Ovary (tissue), 9 donors: Measurements from ENCODE around the gene IQCK. TPM values are rescaled to one million over a fixed set of nuclear protein-coding genes. Genes with fewer than 3 reads are reported as not detected.

Source experiments
- DNase-seq, 5 donors: peaks; one replicate each; pipeline ENCODE4 v3.0.0-alpha.2; 2019 to 2020
- H3K27ac ChIP-seq, 2 donors: fragments of 200-600 bp; one replicate each; pipeline versions ENCODE4 v1.5.1 to v1.8.0; 2019 to 2022
- H3K27me3 ChIP-seq: fragments of 200-600 bp; one replicate; pipeline ENCODE4 v1.8.0; 2022
- H3K36me3 ChIP-seq: fragments of 200-600 bp; sonication (generic); one replicate; pipeline ENCODE4 v1.5.1; 2019
- H3K4me1 ChIP-seq: one replicate; pipeline ENCODE4 v1.8.1; 2013; ENCODE audit warnings: mild to moderate bottlenecking, moderate library complexity; ENCODE audit not compliant: insufficient read depth
- H3K4me3 ChIP-seq: fragments of 200-600 bp; sonication (generic); one replicate; pipeline ENCODE4 v1.5.1; 2017
- H3K9me3 ChIP-seq, 2 donors: fragments of 200-600 bp in 1 of 2; sonication (generic) in 1 of 2; one replicate each; pipeline versions ENCODE4 v1.5.1 to v1.8.1; 2013 to 2019; ENCODE audit warnings: mild to moderate bottlenecking in 1 of 2, moderate library complexity in 1 of 2
- CTCF ChIP-seq, 3 donors: fragments of 450-650 bp in 2 of 3; fragments of 200-600 bp in 1 of 3; IDR thresholded peaks; one replicate each; pipeline versions ENCODE4 v1.5.1 to v1.8.0; 2016 to 2022; ENCODE audit warnings: antibody characterized with exemption in 3 of 3, mild to moderate bottlenecking in 1 of 3
- EP300 ChIP-seq: sonication (generic); formaldehyde crosslinking; IDR thresholded peaks from one replicate; pipeline ENCODE4 v1.6.1; 2017; ENCODE audit warnings: antibody characterized with exemption
- POLR2A ChIP-seq: fragments of 450-650 bp; IDR thresholded peaks from one replicate; pipeline ENCODE4 v1.6.1; 2017; ENCODE audit warnings: antibody characterized with exemption, mild to moderate bottlenecking, moderate library complexity
- WGBS, 3 donors: extraction: QIAGEN DNeasy Blood & Tissue Kit in 1 of 3; methylation state at CpG; one replicate each; pipeline versions ENCODE4 v1.1.5 to v1.1.7; 2013 to 2017; 5-methylcytosine and 5-hydroxymethylcytosine counted together
- intact Hi-C, 4 donors: fragments of 100-400 bp; cut with DNase I; formaldehyde crosslinking; loops; one replicate each; pipeline versions ENCODE4 v1.11.0 to v1.15.1; 2022 to 2023
- polyA plus RNA-seq, 2 donors: library from polyadenylated mRNA; stranded (reverse); fragments of 200-250 nt in 1 of 2; fragments of 350-450 nt in 1 of 2; fragmentation: Illumina TruSeq in 1 of 2; extraction: RNeasy Lipid Tissue Mini Kit (QIAGEN cat#74804) in 1 of 2; gene quantifications; one replicate each; pipeline ENCODE4 v1.2.3, GENCODE V29; 2013 to 2014
- total RNA-seq, 7 donors: library from RNA; depleted of rRNA in 2 of 7; stranded (reverse); fragments of >200 nt in 2 of 7; fragmentation: NEBNext Ultra II Directional in 3 of 7; extraction: Animal tissue kit (Norgen Biotek cat#: 25700) in 3 of 7; gene quantifications; one replicate each; pipeline versions ENCODE4 v1.1.0 to v1.2.4, GENCODE V29; 2016 to 2023
- donor health status: DM: no; HTN: no; CAD: no; lungs with moderate emphysema.
- donor health status: DM: no; HTN: no; CAD: no.
- donor health status: Bipolar disorder and iron deficiency.
- donor health status: DM: yes; HTN: yes; CAD: no.
- donor health status: DM: no; HTN: no; CAD: no.
- donor health status: DM: yes; HTN: yes; CAD: no.

The IQCK gene
- total and polyA plus RNA-seq, 9 donors: 14.3 to 52.8 (median 18.0) TPM

GRCh38 chr16:19878757-19879156, 160.7 kb downstream of the IQCK start:
- Histone ChIP-seq H3K27ac (no peak overlapping the region), H3K9me3 (no peaks in the 10 kb centered on the region), H3K27me3 (no peaks in the 10 kb centered on the region), H3K4me3 (no peak overlapping the region), H3K4me1 (peaks cover 14% of the 10 kb centered on the region), H3K36me3 (no peaks in the 10 kb centered on the region)
- intact Hi-C loops: no loop called here
- TF ChIP-seq CTCF (IDR thresholded peaks at IDR 0.05): no peak
- no peak for TF ChIP-seq EP300
- TF ChIP-seq POLR2A: no peak
- 86 to 93% (median 90%) methylated on average over 11 of the region's 11 CpGs for WGBS, 3 donors
- DNase-seq: no peak

GRCh38 chr16:19879241-19879792, 161.2 kb downstream of the IQCK start:
- Histone ChIP-seq H3K9me3 (no peaks in the 10 kb centered on the region), H3K4me3 (no peak overlapping the region), H3K4me1 (peaks cover 12% of the 10 kb centered on the region), H3K36me3 (no peaks in the 10 kb centered on the region), H3K27ac (no peak overlapping the region), H3K27me3 (no peaks in the 10 kb centered on the region)
- DNase-seq: no peak
- whole genome bisulfite sequencing, 3 donors: 68 to 78% (median 72%) methylated on average over 13 of the region's 13 CpGs
- intact Hi-C loops: no loop called here
- TF ChIP-seq CTCF (IDR thresholded peaks at IDR 0.05) (no peak), POLR2A (no peak), EP300 (no peak)

GRCh38 chr16:19881028-19881427, 163.0 kb downstream of the IQCK start:
- 90 to 99% (median 94%) methylated on average over 7 of the region's 7 CpGs for WGBS, 3 donors

GRCh38 chr16:19881783-19882182, 163.7 kb downstream of the IQCK start:
- Histone ChIP-seq H3K36me3 (no peaks in the 10 kb centered on the region), H3K27me3 (no peaks in the 10 kb centered on the region), H3K27ac (no peak overlapping the region), H3K4me1 (peaks cover 14% of the 10 kb centered on the region), H3K9me3 (no peaks in the 10 kb centered on the region), H3K4me3 (no peak overlapping the region)
- no peak for DNase-seq
- no peak for TF ChIP-seq CTCF (IDR thresholded peaks at IDR 0.05)
- TF ChIP-seq EP300: no peak
- TF ChIP-seq POLR2A: no peak
- 73 to 75% (median 73%) methylated on average over 6 of the region's 6 CpGs for WGBS, 3 donors
- intact Hi-C loops: loop anchor here in 1 of 4 donors (5.0 kb wide), 1 partner anchor 164 kb away; the partner anchor contains the start of genes IQCK and KNOP1

More at GRCh38 chr16:19881028-19881427, 163.0 kb downstream of the IQCK start:
- Histone ChIP-seq H3K27me3 (no peaks in the 10 kb centered on the region), H3K27ac (no peak overlapping the region), H3K4me3 (no peak overlapping the region), H3K4me1 (peaks cover 16% of the 10 kb centered on the region), H3K36me3 (no peaks in the 10 kb centered on the region), H3K9me3 (no peaks in the 10 kb centered on the region)
- intact Hi-C loops: loop anchor here in 1 of 4 donors (5.0 kb wide), 1 partner anchor 164 kb away; the partner anchor contains the start of genes IQCK and KNOP1
- TF ChIP-seq POLR2A (no peak), EP300 (no peak), CTCF (IDR thresholded peaks at IDR 0.05) (no peak)
- DNase-seq: no peak
